Ishikawa (cell line): Measurements from ENCODE around the gene PCP4.
A peak's percentile ranks its signal among the peaks of the same experiment; 100 is the strongest.

ENCODE experiments used
- CEBPB ChIP-seq: IDR thresholded peaks from 2 replicates; pipeline ENCODE4 v1.6.1; 2012
- CREB1 ChIP-seq: IDR thresholded peaks from 2 replicates; pipeline ENCODE4 v1.6.1; 2012; ENCODE audit warnings: low read depth
- EGR1 ChIP-seq: IDR thresholded peaks from 2 replicates; pipeline ENCODE4 v1.6.1; 2012
- EP300 ChIP-seq: IDR thresholded peaks from 2 replicates; pipeline ENCODE4 v1.6.1; 2012; ENCODE audit warnings: borderline replicate concordance
- FOXM1 ChIP-seq: IDR thresholded peaks from 2 replicates; pipeline ENCODE4 v1.6.1; 2012; ENCODE audit warnings: low read depth, borderline replicate concordance
- NFIC ChIP-seq: IDR thresholded peaks from 2 replicates; pipeline ENCODE4 v1.6.1; 2012
- RAD21 ChIP-seq: IDR thresholded peaks from 2 replicates; pipeline ENCODE4 v1.6.1; 2012; ENCODE audit warnings: low read depth
- TAF1 ChIP-seq: IDR thresholded peaks from 2 replicates; pipeline ENCODE4 v1.6.1; 2012; ENCODE audit warnings: low read depth, mild to moderate bottlenecking
- TCF12 ChIP-seq: IDR thresholded peaks from 2 replicates; pipeline ENCODE4 v1.6.1; 2012; ENCODE audit warnings: low read depth
- TEAD4 ChIP-seq: IDR thresholded peaks from 2 replicates; pipeline ENCODE4 v1.6.1; 2012
- YY1 ChIP-seq: IDR thresholded peaks from 2 replicates; pipeline ENCODE4 v1.6.1; 2012; ENCODE audit warnings: low read depth
- ZBTB7A ChIP-seq: IDR thresholded peaks from 2 replicates; pipeline ENCODE4 v1.6.1; 2012; ENCODE audit warnings: low read depth
- TF ChIP-seq, protein P1 (sequence below): IDR thresholded peaks from 2 replicates; pipeline ENCODE4 v1.6.1; 2012
- TF ChIP-seq, protein P2 (sequence below): IDR thresholded peaks from 2 replicates; pipeline ENCODE4 v1.6.1; 2012
- TF ChIP-seq, protein P3 (sequence below): IDR thresholded peaks from 2 replicates; pipeline ENCODE4 v1.6.1; 2012; ENCODE audit warnings: low read depth, mild to moderate bottlenecking

The PCP4 gene

DNA sequence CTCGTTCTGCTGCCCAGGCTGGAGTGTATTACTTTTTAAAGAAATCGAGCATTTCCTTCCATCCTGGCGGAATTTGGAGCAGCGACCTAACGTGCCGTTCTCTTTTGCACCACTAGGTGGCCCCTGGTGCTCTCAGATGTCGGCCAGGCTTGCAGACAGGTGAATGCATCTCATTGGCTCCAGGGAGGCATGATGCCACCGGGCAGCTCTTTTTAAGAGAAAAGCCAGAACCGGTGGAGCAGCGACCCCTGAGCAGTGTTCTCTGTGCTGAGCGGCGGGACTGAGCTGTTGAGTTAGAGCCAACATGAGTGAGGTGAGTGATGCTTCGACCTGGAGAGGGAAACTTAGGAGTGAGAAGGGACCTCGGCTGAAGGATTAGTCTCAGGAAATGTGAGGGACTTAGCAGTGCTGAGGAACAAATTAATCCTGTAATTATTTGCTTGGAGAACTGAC lies at the start of gene PCP4:
TSS of gene PCP4 (plus strand) at position 241 of the 453 bp plus-strand sequence. CDS start at position 305, 64 bp downstream.
- TF ChIP-seq RAD21, result peak; percentile 84
- TF ChIP-seq TAF1, result no peak
- no peak for TF ChIP-seq TEAD4
- no peak for TF ChIP-seq TCF12
- TF ChIP-seq, protein P1, sequence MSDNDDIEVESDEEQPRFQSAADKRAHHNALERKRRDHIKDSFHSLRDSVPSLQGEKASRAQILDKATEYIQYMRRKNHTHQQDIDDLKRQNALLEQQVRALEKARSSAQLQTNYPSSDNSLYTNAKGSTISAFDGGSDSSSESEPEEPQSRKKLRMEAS, result no peak
- TF ChIP-seq FOXM1, result no peak
- TF ChIP-seq, protein P2, sequence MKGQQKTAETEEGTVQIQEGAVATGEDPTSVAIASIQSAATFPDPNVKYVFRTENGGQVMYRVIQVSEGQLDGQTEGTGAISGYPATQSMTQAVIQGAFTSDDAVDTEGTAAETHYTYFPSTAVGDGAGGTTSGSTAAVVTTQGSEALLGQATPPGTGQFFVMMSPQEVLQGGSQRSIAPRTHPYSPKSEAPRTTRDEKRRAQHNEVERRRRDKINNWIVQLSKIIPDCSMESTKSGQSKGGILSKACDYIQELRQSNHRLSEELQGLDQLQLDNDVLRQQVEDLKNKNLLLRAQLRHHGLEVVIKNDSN, result no peak

DNA sequence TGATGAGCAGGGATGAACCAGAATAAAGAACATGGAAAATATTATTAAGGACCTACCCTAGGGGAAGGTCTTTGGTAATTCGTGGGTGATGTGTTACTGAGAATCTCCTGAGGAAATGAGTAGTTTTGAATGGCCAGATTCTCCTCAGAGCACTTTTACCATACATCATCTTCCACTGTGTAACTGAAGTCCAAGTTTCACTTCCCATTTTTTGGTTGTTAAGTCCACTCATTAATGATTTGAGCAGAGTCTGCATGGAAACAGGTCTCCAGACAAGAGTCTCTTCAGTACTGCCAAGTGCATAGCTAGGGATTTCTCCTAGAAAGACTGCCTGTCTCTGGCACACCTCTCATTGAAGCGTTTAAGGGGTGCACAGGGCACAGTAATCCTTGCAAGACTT lies 48.7 kb upstream of the PCP4 start:
- TF ChIP-seq EP300 (no peak), FOXM1 (no peak), YY1 (no peak), TEAD4 (no peak), TCF12 (no peak), TAF1 (no peak), RAD21 (no peak), EGR1 (no peak), ZBTB7A (no peak)
- TF ChIP-seq, protein P2, result no peak
- TF ChIP-seq, protein P1, result no peak

DNA sequence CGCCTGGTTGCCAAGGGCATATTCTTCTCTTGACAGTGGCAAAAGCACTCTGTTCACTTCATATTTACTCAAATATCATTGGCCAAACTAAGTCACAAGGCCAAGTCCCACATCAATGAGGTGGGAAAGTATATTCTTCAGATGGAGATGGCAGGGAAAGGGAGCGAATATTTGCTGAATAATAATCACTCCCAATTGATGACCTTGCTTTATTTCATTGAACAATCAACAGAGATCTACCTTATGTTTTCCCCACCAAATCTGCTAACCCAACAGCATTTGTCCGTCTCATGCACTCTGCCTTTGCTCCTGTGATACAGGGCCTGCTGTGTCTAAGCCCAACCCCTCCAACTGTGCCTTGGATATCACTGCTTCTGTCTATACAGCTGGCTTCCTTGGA lies 45.2 kb upstream of the PCP4 start:
- TF ChIP-seq EGR1, result no peak
- no peak for TF ChIP-seq CEBPB
- TF ChIP-seq, protein P3, sequence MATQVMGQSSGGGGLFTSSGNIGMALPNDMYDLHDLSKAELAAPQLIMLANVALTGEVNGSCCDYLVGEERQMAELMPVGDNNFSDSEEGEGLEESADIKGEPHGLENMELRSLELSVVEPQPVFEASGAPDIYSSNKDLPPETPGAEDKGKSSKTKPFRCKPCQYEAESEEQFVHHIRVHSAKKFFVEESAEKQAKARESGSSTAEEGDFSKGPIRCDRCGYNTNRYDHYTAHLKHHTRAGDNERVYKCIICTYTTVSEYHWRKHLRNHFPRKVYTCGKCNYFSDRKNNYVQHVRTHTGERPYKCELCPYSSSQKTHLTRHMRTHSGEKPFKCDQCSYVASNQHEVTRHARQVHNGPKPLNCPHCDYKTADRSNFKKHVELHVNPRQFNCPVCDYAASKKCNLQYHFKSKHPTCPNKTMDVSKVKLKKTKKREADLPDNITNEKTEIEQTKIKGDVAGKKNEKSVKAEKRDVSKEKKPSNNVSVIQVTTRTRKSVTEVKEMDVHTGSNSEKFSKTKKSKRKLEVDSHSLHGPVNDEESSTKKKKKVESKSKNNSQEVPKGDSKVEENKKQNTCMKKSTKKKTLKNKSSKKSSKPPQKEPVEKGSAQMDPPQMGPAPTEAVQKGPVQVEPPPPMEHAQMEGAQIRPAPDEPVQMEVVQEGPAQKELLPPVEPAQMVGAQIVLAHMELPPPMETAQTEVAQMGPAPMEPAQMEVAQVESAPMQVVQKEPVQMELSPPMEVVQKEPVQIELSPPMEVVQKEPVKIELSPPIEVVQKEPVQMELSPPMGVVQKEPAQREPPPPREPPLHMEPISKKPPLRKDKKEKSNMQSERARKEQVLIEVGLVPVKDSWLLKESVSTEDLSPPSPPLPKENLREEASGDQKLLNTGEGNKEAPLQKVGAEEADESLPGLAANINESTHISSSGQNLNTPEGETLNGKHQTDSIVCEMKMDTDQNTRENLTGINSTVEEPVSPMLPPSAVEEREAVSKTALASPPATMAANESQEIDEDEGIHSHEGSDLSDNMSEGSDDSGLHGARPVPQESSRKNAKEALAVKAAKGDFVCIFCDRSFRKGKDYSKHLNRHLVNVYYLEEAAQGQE, result no peak
- TF ChIP-seq, protein P1, result no peak
- TF ChIP-seq TEAD4, result no peak
- no peak for TF ChIP-seq EP300
- no peak for TF ChIP-seq RAD21
- TF ChIP-seq FOXM1, result no peak
- no peak for TF ChIP-seq ZBTB7A
- TF ChIP-seq, protein P2, result no peak
- no peak for TF ChIP-seq YY1
- TF ChIP-seq TAF1, result no peak
- no peak for TF ChIP-seq CREB1
- TF ChIP-seq TCF12, result no peak
- no peak for TF ChIP-seq NFIC

DNA sequence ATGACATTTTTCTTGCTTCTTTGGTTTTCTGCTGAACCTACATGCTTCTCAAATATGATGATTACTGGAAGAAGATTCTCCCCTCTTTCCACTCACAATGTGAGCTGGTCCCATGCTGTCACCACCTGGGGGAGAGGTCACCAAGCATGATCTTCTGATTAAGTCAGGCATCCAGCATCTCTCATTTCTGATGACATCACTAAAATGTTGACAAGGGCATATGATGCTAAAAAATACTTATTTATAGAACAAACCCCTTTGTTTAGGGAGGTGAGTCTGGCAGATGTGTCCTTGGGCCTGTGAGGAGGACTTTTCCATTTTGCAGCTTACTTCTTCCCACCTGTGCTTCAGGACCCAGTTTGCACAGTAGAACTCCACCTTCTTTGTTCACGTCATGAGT lies 42.0 kb upstream of the PCP4 start:
- no peak for TF ChIP-seq TCF12

DNA sequence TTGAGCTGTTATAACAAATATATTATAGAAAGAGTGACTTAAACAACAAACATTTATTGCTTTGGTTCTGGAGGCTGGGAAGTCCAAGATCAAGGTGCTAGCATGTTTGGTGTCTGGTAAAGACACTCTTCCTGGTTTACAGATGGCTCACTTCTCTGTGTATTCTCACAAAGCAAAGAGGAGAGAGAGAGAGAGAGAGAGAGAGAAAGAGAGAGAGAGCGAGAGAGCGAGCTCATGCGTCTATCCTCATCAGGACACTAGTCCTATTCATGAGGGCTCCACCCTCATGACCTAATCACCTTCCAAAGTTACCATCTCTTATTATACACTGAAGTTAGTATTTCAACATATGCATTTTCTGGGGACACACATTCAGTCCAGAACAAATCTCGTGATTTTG lies 32.7 kb upstream of the PCP4 start:
- TF ChIP-seq EGR1 (no peak), ZBTB7A (no peak), EP300 (no peak), TAF1 (no peak)
- TF ChIP-seq, protein P2, result no peak

DNA sequence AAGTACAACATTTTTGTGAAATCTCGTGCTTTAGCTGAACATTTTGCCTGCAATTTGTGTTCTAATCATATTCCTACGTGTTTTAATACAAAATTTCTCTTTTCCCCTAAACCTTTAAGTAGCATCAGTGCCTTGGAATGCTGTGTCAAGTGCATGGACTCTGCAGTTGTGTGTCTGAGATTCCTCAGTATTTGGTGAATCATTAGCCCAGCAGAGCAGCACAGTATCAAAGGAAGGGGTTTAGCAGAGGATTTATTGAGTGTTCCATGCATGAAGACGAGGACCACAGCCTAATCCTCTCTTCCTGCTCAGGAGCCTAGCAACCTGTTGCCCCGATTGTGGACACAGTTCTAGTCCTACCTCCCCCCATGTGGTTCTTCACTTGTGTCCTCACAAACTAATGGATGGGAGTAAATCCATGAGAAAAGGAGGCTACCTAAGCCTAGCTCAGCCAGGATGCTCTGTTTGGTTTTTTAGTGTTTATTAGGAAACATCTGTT lies 29.3 kb upstream of the PCP4 start:
- no peak for TF ChIP-seq CEBPB
- no peak for TF ChIP-seq TAF1
- TF ChIP-seq, protein P3, result no peak
- TF ChIP-seq TEAD4, result no peak
- no peak for TF ChIP-seq YY1
- TF ChIP-seq RAD21, result no peak
- no peak for TF ChIP-seq NFIC
- no peak for TF ChIP-seq FOXM1
- no peak for TF ChIP-seq CREB1
- no peak for TF ChIP-seq EP300
- no peak for TF ChIP-seq ZBTB7A
- TF ChIP-seq EGR1, result no peak
- TF ChIP-seq TCF12, result no peak
- TF ChIP-seq, protein P2, result no peak
- TF ChIP-seq, protein P1, result no peak
